Uterus (tissue), 2 donors: ENCODE results near the gene DUOXA1.
"Not testable (repeated sequence)": the region's sequence is repeated elsewhere in the genome, so short reads cannot be mapped to it uniquely, and the experiment has no call there.

Experiments used
- CTCF ChIP-seq, 4 experiments: fragments of 200-600 bp in 2 of 4; fragments of 450-650 bp in 2 of 4; sonication (generic) in 2 of 4; IDR thresholded peaks; one replicate each; pipeline ENCODE4 v1.5.1; 2016 to 2019; ENCODE audit warnings: antibody characterized with exemption in 4 of 4, mild to moderate bottlenecking in 2 of 4, moderate library complexity in 1 of 4
- POLR2A ChIP-seq, 2 donors: fragments of 450-650 bp; IDR thresholded peaks; one replicate each; pipeline ENCODE4 v1.6.1; 2016; ENCODE audit warnings: antibody characterized with exemption in 2 of 2, mild to moderate bottlenecking in 1 of 2, moderate library complexity in 1 of 2

GRCh38 chr15:45080593-45080992 is 49.1 kb downstream of the DUOXA1 start:
- TF ChIP-seq POLR2A, CTCF (IDR thresholded peaks at IDR 0.05): not testable (repeated sequence)
